Fibroblast of peridontal ligament (primary cell): ENCODE measurements around the gene TMEM120B.

Source experiments
- DNase-seq: peaks from one replicate; pipeline ENCODE4 v3.0.0-alpha.2; 2010; ENCODE audit errors: extremely low read depth

The TMEM120B gene

GRCh38 chr12:121815263-121815662 is 102.7 kb downstream of the TMEM120B start:
- no peak for DNase-seq

- no peak for DNase-seq
Measured at GRCh38 chr12:121816925-121817647, 104.5 kb downstream of the TMEM120B start.

DNA sequence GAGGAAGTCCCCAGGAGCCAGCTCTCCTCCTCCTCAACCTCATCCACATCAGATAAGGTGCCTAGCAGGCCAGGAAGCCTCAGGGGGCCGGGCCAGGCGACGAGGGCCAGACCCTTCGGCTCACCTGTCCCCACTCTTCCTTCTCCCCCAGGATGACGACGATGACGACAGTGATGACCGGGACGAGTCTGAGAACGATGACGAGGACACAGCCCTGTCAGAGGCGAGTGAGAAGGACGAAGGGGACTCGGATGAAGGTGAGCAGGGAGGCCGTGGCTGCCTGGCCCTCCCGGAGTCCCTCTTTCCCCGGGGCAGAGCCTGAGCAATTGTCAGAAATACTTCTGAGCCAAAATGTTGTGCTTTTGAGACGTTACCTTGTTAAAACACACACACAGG is 105.1 kb downstream of the TMEM120B start:
- no peak for DNase-seq

DNA sequence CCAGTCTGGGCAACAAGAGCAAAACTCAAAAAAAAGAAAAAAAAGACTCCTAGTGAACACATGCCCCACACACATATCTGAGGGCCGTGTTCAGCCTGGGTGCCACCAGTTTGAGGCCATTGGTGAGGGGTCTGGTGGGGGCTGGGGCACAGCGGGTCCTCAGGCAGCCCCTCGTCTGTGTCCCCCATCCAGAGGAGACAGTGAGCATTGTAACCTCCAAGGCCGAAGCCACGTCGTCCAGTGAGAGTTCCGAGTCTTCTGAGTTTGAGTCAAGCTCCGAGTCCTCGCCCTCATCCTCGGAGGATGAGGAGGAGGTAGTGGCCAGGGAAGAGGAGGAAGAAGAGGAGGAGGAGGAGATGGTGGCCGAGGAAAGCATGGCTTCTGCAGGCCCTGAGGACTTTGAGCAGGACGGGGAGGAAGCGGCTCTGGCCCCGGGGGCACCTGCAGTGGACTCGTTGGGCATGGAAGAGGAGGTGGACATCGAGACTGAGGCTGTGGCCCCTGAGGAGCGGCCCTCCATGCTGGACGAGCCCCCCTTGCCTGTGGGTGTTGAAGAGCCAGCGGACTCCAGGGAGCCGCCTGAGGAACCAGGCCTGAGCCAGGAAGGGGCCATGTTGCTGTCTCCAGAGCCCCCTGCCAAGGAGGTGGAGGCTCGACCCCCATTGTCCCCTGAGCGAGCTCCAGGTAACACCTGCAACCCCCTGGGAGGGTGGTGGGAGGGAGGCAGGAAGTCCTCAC is 106.8 kb downstream of the TMEM120B start:
- DNase-seq = no peak

- no peak for DNase-seq
Measured at GRCh38 chr12:121820056-121820455, 107.5 kb downstream of the TMEM120B start.

GRCh38 chr12:121822393-121823100 is 110.0 kb downstream of the TMEM120B start:
- DNase-seq = no peak

GRCh38 chr12:121823101-121823726 is 110.7 kb downstream of the TMEM120B start:
- DNase-seq = no peak

GRCh38 chr12:121823727-121824115 is 111.2 kb downstream of the TMEM120B start:
- no peak for DNase-seq

GRCh38 chr12:121825041-121825523 is 112.5 kb downstream of the TMEM120B start:
- no peak for DNase-seq

- DNase-seq = no peak
Measured at GRCh38 chr12:121826318-121827150, 114.0 kb downstream of the TMEM120B start.

GRCh38 chr12:121827351-121828099 is 115.0 kb downstream of the TMEM120B start:
- no peak for DNase-seq

DNA sequence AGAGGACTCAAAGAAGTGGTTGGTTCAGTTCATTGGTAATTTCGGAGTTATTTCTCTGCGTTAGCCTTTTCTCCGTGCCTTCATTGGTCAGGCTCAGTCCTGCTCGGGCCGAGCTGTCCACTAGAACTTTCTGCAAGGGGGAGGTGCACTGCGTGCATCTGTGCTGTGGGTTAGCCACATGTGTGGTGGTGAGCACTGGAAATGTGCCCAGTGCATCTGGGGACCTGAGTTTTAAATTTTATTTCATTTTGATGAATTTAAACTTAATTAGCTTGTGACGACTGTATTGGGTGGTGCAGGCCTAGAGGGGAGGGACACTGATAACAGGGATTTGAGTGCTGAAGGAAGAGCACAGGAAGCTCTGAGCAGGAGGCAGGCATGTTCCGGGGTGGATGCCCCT is 115.8 kb downstream of the TMEM120B start:
- DNase-seq = no peak

GRCh38 chr12:121828826-121829225 is 116.3 kb downstream of the TMEM120B start:
- no peak for DNase-seq

DNA sequence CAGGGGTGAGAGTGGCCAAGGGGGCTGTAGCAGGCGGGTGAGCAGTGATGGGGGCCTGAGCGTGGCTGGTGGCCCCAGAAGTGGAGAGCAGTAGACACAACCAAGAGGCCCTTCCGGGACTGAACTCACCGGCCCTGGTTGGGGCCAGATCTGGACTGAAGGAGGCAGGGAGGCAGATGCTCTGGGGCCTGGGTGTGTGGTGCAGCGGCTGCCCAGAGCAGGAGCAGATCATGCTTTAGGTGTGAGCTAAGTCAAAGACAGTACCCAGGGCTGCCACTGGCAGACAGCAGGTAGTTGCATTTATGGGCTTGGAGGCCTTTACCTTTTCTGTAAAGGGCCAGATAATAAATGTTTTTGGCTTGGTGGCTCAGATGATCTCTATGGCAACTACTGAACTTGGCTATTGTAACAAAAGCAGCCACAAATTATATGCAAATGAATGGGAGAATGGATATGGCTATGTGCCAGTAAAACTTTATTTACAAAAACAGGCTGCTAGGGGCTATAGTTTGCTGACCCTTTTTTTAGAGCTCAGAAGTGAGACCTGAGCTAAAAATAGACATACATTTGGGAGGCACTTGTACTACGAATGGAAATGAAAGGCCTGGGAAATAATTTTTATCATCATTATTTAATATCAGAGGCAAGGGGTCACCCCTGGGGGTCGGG is 116.8 kb downstream of the TMEM120B start:
- DNase-seq = no peak

DNA sequence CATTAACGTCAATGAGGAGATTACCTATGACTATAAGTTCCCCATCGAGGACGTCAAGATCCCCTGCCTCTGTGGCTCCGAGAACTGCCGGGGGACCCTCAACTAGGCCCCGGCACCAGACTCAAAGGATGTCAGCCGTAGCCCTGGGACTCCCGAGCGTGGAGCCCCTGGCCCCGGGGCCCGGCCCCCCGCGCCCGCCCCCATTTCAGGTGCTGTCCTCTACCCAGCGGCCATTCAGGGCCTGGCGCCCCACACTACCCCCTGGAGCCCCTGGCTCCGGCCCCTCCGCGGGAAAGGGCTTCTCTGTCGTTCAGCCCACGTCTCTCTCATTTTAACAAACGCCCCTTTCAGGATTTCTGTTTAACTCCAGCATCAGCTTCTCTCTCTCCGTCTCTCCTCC is 117.6 kb downstream of the TMEM120B start:
- DNase-seq = no peak

DNA sequence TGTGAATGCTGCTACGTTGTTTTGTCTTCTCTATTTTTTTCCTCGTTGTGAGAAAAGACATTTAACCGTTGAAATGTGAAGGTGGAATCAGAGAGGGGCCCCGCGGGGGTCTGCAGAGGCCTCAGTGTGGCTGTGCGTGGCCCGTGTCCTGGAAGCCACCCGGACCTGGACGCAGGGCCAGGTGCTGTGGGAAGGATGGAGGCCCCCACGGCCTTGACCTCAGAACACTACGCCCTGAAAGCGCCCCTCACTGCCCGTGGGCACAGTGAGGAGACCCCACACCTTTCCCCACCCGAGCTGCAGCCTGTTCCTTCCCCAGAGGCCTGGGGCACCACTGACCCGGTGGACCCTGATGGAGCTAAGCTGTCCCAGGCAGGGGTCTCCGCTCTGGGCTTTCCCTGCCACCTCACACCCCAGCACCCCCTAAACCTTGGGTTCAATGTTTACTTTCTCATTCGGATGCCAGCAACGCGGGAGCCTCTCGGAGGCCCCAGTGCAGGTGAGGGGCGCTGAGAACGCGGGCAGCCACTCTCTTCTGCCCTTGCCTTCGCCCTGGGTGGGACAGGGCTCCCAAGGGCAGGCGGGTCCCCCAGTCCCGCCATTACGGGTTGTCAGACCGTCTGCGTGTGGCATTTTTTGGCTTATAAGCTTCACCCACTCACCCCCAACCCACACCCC is 118.2 kb downstream of the TMEM120B start:
- no peak for DNase-seq
